HL-60/S4 treated with retinoic acid at 250 ng/mL for 4 days and 3 days (cell line): ENCODE results near the gene TM9SF4.

Experiments
- in situ Hi-C: fragments of 300-500 bp; cut with MboI; formaldehyde crosslinking; loops from 2 replicates; pipeline ENCODE4 v1.7.0; 2022; ENCODE audit warnings: low sequenced_read_pairs

Gene TM9SF4

GRCh38 chr20:32109392-32110172, at the start of gene TM9SF4:
TSS of gene TM9SF4 (plus strand) at chr20:32109714. CDS start at chr20:32109741, 27 bp downstream.
- in situ Hi-C loops: no loop called here

GRCh38 chr20:32062776-32063170, 46.7 kb upstream of the TM9SF4 start:
- in situ Hi-C loops: no loop called here

- in situ Hi-C loops: no loop called here
Observed at GRCh38 chr20:32063695-32064094, 45.8 kb upstream of the TM9SF4 start.

GRCh38 chr20:32064667-32065066, 44.8 kb upstream of the TM9SF4 start:
- in situ Hi-C loops: no loop called here

GRCh38 chr20:32067234-32067821, 42.2 kb upstream of the TM9SF4 start:
- in situ Hi-C loops: no loop called here

- in situ Hi-C loops: no loop called here
Observed at GRCh38 chr20:32068174-32068573, 41.3 kb upstream of the TM9SF4 start.

GRCh38 chr20:32069711-32070110, 39.8 kb upstream of the TM9SF4 start:
- in situ Hi-C loops: no loop called here

- in situ Hi-C loops: no loop called here
Observed at GRCh38 chr20:32070282-32070681, 39.2 kb upstream of the TM9SF4 start.

GRCh38 chr20:32070690-32071213, 38.8 kb upstream of the TM9SF4 start:
- in situ Hi-C loops: no loop called here

GRCh38 chr20:32071395-32072167, 37.9 kb upstream of the TM9SF4 start:
- in situ Hi-C loops: no loop called here

GRCh38 chr20:32072168-32072750, 37.3 kb upstream of the TM9SF4 start:
- in situ Hi-C loops: no loop called here

- in situ Hi-C loops: no loop called here
Observed at GRCh38 chr20:32075534-32075933, 34.0 kb upstream of the TM9SF4 start.

- in situ Hi-C loops: no loop called here
Observed at GRCh38 chr20:32077190-32077589, 32.3 kb upstream of the TM9SF4 start.

GRCh38 chr20:32078322-32078721, 31.2 kb upstream of the TM9SF4 start:
- in situ Hi-C loops: no loop called here

GRCh38 chr20:32078791-32079190, 30.7 kb upstream of the TM9SF4 start:
- in situ Hi-C loops: no loop called here

- in situ Hi-C loops: loop anchor here (10.0 kb wide), 1 partner anchor 215 kb away; no protein-coding TSS in a partner anchor
Observed at GRCh38 chr20:32079655-32080109, 29.8 kb upstream of the TM9SF4 start.

- in situ Hi-C loops: loop anchor here (10.0 kb wide), 1 partner anchor 216 kb away; no protein-coding TSS in a partner anchor
Observed at GRCh38 chr20:32080783-32081182, 28.7 kb upstream of the TM9SF4 start.

GRCh38 chr20:32083469-32083868, 26.0 kb upstream of the TM9SF4 start:
- in situ Hi-C loops: loop anchor here (10.0 kb wide), 1 partner anchor 219 kb away; no protein-coding TSS in a partner anchor

- in situ Hi-C loops: loop anchor here (10.0 kb wide), 1 partner anchor 222 kb away; no protein-coding TSS in a partner anchor
Observed at GRCh38 chr20:32087070-32087469, 22.4 kb upstream of the TM9SF4 start.

GRCh38 chr20:32088759-32089158, 20.8 kb upstream of the TM9SF4 start:
- in situ Hi-C loops: loop anchor here (10.0 kb wide), 1 partner anchor 224 kb away; no protein-coding TSS in a partner anchor
